Measurements from ENCODE around the gene MB.

DNA sequence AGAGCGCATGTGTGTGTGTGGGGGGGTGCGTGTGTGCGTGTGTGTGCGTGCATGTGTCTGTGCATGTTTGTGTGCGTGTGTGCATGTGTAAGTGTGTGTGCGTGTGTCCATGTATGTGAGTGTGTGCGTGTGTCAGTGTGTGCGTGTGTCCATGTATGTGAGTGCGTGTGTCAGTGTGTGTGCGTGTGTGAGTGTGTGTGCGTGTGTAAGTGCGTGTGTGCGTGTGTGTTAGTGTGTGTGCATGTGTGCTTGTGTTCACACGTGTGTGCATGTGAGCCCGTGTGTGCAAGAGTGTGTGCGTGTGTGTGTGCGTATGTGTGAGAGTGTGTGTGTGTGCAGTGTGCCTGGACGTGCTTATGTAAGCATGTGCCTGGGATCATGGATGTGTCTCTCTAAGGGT is 16.4 kb upstream of the MB start:
- TF ChIP-seq, protein P1, sequence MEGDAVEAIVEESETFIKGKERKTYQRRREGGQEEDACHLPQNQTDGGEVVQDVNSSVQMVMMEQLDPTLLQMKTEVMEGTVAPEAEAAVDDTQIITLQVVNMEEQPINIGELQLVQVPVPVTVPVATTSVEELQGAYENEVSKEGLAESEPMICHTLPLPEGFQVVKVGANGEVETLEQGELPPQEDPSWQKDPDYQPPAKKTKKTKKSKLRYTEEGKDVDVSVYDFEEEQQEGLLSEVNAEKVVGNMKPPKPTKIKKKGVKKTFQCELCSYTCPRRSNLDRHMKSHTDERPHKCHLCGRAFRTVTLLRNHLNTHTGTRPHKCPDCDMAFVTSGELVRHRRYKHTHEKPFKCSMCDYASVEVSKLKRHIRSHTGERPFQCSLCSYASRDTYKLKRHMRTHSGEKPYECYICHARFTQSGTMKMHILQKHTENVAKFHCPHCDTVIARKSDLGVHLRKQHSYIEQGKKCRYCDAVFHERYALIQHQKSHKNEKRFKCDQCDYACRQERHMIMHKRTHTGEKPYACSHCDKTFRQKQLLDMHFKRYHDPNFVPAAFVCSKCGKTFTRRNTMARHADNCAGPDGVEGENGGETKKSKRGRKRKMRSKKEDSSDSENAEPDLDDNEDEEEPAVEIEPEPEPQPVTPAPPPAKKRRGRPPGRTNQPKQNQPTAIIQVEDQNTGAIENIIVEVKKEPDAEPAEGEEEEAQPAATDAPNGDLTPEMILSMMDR (IDR thresholded peaks at IDR 0.05; ENCODE audit: poor library complexity, severe bottlenecking): no peak
- TF ChIP-seq EZH2 (IDR thresholded peaks at IDR 0.05; ENCODE audit: borderline replicate concordance, insufficient read depth, low read length, poor library complexity, severe bottlenecking): no peak
- TF ChIP-seq RAD21 (conservative IDR thresholded peaks at IDR 0.05): no peak
- TF ChIP-seq EP300 (conservative IDR thresholded peaks at IDR 0.05; ENCODE audit: poor library complexity, severe bottlenecking): no peak
- no peak for TF ChIP-seq MXI1 (conservative IDR thresholded peaks at IDR 0.05; ENCODE audit: poor library complexity, severe bottlenecking)
- TF ChIP-seq, protein P2, sequence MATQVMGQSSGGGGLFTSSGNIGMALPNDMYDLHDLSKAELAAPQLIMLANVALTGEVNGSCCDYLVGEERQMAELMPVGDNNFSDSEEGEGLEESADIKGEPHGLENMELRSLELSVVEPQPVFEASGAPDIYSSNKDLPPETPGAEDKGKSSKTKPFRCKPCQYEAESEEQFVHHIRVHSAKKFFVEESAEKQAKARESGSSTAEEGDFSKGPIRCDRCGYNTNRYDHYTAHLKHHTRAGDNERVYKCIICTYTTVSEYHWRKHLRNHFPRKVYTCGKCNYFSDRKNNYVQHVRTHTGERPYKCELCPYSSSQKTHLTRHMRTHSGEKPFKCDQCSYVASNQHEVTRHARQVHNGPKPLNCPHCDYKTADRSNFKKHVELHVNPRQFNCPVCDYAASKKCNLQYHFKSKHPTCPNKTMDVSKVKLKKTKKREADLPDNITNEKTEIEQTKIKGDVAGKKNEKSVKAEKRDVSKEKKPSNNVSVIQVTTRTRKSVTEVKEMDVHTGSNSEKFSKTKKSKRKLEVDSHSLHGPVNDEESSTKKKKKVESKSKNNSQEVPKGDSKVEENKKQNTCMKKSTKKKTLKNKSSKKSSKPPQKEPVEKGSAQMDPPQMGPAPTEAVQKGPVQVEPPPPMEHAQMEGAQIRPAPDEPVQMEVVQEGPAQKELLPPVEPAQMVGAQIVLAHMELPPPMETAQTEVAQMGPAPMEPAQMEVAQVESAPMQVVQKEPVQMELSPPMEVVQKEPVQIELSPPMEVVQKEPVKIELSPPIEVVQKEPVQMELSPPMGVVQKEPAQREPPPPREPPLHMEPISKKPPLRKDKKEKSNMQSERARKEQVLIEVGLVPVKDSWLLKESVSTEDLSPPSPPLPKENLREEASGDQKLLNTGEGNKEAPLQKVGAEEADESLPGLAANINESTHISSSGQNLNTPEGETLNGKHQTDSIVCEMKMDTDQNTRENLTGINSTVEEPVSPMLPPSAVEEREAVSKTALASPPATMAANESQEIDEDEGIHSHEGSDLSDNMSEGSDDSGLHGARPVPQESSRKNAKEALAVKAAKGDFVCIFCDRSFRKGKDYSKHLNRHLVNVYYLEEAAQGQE (IDR thresholded peaks at IDR 0.05; ENCODE audit: borderline replicate concordance): no peak
- no peak for TF ChIP-seq POLR2AphosphoS5 (IDR thresholded peaks at IDR 0.05)
- TF ChIP-seq TAF1 (IDR thresholded peaks at IDR 0.05; ENCODE audit: low read depth): no peak

All from neural cell (in vitro differentiated cells).